Activated T-helper 1 cell treated with anti-CD3 and anti-CD28 coated beads, Interleukin-12 subunit alpha, Interleukin-12 subunit beta, Interleukin-2, Interleukin-4 antibody, amounts not matched to agents 30 ng/mL and 10 ng/mL and 1 ng/mL, durations not matched to agents 14 hours and 24 hours and 36 hours (primary cell): ENCODE measurements around the gene HSPA12B. TPM values are rescaled to one million over a fixed set of nuclear protein-coding genes. Genes with fewer than 3 reads are reported as not detected.

ENCODE experiments used
- DNase-seq: peaks from one replicate; pipeline ENCODE4 v3.0.0; 2021; ENCODE audit warnings: low spot score
- H3K27ac Mint-ChIP-seq: one replicate; pipeline ENCODE4 v1.8.0; 2021; ENCODE audit warnings: mild to moderate bottlenecking, mixed read lengths
- H3K27me3 Mint-ChIP-seq: one replicate; pipeline ENCODE4 v1.8.0; 2022; ENCODE audit warnings: mild to moderate bottlenecking, moderate library complexity, mixed read lengths; ENCODE audit not compliant: insufficient read depth
- H3K36me3 Mint-ChIP-seq: one replicate; pipeline ENCODE4 v1.8.0; 2021; ENCODE audit warnings: low read depth, mixed read lengths
- H3K4me1 Mint-ChIP-seq: one replicate; pipeline ENCODE4 v1.8.0; 2021; ENCODE audit warnings: low read depth, mixed read lengths
- H3K4me3 Mint-ChIP-seq: one replicate; pipeline ENCODE4 v1.8.0; 2021; ENCODE audit warnings: mild to moderate bottlenecking, moderate library complexity, mixed read lengths
- H3K9me3 Mint-ChIP-seq: one replicate; pipeline ENCODE4 v1.8.0; 2021; ENCODE audit warnings: mixed read lengths
- intact Hi-C: fragments of 100-400 bp; cut with micrococcal nuclease; formaldehyde crosslinking; loops from one replicate; pipeline ENCODE4 v1.15.1; 2024
- total RNA-seq: library from RNA; stranded (reverse); gene quantifications from 2 replicates; pipeline ENCODE4 v1.2.3, GENCODE V29; 2022

The HSPA12B gene
- total RNA-seq, 1 donor from 2014 or later = not detected

DNA sequence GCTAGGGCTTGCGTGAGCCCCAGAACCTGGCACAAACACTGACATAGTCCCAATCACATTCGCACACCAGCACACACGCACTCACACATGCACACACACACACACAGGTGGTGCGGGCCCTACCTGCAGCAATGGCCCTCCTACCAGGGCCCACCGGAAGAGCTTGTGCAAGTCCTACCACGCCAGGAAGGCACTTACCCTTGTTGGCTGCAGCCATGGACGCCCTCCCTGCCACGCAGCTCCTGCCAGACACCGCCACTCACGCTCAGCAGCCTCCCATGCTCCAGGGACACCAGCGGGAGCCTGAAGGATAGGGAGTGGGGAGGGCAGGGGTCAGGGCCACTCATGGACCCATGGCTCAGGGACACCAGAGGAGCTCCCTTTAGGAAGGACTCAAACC lies 27.4 kb downstream of the HSPA12B start:
- Mint-ChIP-seq H3K4me3 (no peak overlapping the region), H3K36me3 (peaks cover 6% of the 10 kb centered on the region), H3K9me3 (no peaks in the 10 kb centered on the region), H3K27me3 (no peaks in the 10 kb centered on the region), H3K4me1 (no peaks in the 10 kb centered on the region), H3K27ac (no peak overlapping the region)
- intact Hi-C loops = no loop called here
- DNase-seq = no peak

DNA sequence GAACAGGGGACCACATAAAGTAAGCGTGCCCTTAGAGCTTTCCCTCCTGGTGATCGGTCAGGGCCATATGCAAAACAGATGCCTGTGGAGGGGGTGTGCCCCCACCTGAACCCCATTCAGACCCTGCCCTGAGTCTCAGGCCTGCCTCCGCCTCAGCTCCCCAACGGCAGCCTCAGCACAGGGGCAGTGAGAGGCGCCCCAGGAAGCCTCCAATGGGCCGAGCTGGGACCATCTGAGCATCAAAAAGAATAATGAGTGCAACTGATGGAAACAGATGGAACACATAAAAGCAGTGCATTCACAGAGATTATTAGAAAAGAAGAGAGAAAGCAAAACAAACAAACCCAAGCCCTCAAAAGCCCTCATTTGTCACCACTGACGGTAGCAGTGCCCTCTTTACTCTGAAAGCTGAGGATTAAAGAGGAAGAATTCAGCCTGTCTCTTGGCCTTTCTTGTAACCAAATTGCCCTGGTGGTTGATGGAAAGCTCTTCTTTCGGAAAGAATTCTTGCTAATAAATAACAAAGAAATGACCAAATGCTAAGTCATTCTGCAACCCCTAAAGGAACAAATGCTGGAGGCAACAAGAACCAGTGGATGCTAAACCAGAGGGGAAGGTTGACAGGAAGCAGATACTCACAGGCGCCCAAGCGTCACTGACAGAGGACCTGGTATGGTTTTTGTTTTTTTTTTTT lies 28.3 kb downstream of the HSPA12B start:
- no peaks in the 10 kb centered on the region for H3K27me3 Mint-ChIP-seq
- H3K9me3 Mint-ChIP-seq = no peaks in the 10 kb centered on the region
- no peak overlapping the region for H3K27ac Mint-ChIP-seq
- H3K4me1 Mint-ChIP-seq = no peaks in the 10 kb centered on the region
- peaks cover 6% of the 10 kb centered on the region for H3K36me3 Mint-ChIP-seq
- intact Hi-C loops = no loop called here
- H3K4me3 Mint-ChIP-seq = no peak overlapping the region
- no peak for DNase-seq

DNA sequence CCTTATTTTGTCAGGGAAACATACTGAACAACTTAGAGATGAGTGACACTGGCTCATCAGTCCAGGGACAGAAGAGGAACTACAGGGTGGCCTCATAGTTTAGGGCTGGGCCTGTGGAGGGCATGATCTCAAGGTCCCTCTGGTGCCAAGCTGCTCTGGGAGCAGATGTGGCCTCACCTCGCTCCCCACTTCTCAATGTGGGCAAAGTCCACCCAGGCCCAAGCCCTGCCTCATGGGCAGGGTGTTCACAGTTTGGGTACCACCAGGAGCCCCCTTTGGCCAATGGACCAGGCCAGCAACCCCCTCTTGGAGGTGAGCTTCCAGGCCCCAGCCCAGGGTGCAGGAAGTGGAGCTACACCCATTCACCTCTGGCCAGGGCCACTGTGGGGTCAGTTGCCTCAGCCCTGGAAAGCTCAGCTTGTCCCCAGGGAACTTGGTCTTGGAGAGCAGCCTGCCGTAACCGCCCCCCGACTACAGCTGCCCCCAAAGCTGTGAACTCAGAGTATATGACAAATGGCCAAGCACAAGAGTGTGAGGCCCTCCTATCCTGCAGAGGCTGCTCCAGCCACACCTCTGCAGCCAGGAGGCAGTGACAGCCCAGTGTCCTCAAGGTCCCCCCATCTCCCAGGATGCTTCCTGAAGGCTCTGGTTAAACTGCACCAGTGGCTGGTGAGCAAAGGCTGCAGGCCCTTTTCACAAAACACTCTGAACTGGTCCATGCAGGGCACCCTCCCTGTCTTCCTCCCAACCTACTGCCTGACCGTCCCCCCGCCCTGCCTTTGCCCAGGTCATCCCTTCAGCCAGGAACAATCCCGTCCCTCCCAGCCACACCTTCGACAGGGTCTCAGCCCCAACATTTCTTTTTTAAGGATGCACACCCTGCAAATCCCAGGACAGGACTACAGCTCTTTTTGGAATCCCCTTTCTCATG lies 31.5 kb downstream of the HSPA12B start:
- no peaks in the 10 kb centered on the region for H3K9me3 Mint-ChIP-seq
- H3K36me3 Mint-ChIP-seq = no peaks in the 10 kb centered on the region
- intact Hi-C loops = no loop called here
- H3K4me3 Mint-ChIP-seq = no peak overlapping the region
- peaks cover 2% of the 10 kb centered on the region for H3K27me3 Mint-ChIP-seq
- H3K4me1 Mint-ChIP-seq = peaks cover 17% of the 10 kb centered on the region
- H3K27ac Mint-ChIP-seq = no peak overlapping the region
- DNase-seq = no peak

DNA sequence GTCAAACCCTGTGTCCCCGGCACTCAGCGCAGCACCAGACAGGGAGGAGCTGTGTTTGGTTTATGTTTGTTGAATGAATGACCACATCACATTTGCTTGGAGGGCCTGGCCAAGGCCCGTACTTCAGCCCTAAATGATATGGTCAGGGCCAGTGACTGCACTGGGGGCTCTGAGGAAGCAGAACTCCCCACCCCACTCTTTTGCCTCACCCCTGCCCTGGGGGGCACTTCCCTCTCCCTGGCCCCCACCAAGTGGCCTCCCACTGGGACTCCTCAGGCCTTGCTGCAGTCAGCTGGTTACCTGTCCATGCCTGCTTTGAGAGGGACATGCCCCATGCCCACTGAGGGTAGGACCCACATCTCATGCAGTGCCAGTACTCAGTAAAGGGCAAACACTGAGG lies 32.2 kb downstream of the HSPA12B start:
- Mint-ChIP-seq H3K27ac (no peak overlapping the region), H3K4me1 (peaks cover 20% of the 10 kb centered on the region), H3K4me3 (no peak overlapping the region), H3K9me3 (no peaks in the 10 kb centered on the region), H3K27me3 (peaks cover 2% of the 10 kb centered on the region), H3K36me3 (no peaks in the 10 kb centered on the region)
- DNase-seq = no peak
- intact Hi-C loops = loop anchor here (5.0 kb wide), 1 partner anchor 292 kb away; the partner anchor contains the start of gene ATRN

DNA sequence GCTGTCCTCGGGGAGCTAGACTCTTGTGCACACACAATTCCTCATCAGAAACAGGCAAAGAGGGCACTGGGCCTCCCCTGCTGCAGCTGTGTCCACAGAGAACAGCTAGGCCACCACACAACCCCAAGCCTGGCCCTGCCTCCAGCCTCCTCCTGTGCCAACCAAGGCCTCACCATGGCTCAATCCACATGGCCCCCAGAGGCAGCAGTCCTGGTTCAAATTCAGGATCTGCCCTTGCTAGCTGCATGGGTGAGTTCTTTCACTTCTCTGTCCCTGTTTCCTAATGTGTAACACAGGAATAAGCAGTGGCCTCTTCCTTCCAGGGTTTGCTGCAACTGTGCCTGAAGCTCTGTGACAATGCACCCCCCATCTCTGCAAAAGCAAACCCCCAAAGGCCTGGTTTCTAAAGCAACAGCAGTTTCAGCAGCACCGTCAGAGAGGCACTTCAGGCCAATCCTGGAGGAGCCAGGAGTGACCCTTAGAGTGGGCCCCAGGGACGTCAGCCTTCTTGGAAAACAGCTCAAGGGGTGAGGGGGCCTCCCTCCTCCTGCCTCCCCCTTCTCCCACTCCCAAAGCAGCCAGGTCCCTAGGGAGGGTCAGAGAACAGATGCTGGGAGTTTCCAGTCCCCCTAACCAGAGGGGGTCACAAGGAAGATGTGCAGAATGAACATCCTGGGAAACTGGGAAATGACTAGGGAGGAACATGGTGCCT lies 32.8 kb downstream of the HSPA12B start:
- intact Hi-C loops = loop anchor here (5.0 kb wide), 1 partner anchor 293 kb away; the partner anchor contains the start of gene ATRN
- Mint-ChIP-seq H3K36me3 (no peaks in the 10 kb centered on the region), H3K27me3 (peaks cover 2% of the 10 kb centered on the region), H3K27ac (no peak overlapping the region), H3K4me3 (peak overlapping the region; percentile 5), H3K4me1 (peaks cover 20% of the 10 kb centered on the region), H3K9me3 (no peaks in the 10 kb centered on the region)
- DNase-seq = no peak

DNA sequence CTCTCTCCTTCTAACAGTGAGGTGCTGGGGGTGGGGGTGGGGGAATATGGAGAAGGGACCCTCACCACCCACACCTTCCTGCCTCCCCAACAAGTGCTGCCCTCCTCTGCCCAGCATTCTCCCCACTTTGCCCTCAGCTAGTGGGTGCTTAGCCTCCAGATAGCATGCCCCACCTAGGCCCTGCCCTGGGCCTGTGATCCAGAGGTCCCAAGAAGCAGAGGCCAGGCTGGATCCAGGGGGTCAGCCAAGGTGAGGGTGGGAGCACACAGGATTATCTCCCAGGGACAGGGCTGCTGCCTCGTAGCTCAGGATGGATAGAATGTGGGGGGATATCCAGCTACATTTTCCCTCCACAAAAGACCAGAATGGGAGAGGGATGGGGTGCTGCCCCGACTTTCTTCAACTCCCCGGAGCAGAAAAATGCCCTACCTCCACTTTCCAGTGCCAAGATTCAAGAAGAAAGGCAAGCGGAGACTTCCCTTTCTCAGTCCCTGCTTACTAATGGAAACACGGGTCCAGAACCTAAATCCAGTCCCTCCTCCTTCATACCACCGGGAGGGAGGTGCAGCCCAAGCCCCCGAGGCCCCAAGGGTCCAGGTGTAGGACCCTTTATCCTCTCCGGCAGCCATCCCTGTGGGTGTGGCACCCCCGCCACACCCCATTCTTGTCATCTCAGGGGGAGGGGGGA lies 34.1 kb downstream of the HSPA12B start:
- Mint-ChIP-seq H3K9me3 (no peaks in the 10 kb centered on the region), H3K27ac (no peak overlapping the region), H3K4me3 (peak overlapping the region; percentile 87), H3K4me1 (peaks cover 20% of the 10 kb centered on the region), H3K36me3 (no peaks in the 10 kb centered on the region), H3K27me3 (peaks cover 2% of the 10 kb centered on the region)
- no peak for DNase-seq
- intact Hi-C loops = loop anchor here (1.0 to 5.0 kb wide), 6 partner anchors 21 to 562 kb away; partner anchors contain the start of genes AP5S1, ATRN, CDC25B and DDRGK1

DNA sequence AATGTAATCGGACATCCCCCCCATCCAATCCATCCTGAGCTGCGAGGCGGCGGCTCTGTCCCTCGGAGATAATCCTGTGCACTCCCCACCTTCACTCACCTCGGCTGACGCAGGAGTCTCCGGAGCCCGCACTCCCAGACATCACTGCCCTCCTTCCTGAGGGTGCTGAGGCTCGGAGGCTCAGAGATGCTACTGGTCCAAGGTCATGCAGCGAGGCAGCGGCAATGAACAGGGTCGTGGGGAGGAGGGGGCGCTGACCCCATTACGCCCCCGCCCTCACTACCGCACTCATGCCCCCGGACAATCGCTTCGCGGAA lies 34.6 kb downstream of the HSPA12B start:
- H3K27me3 Mint-ChIP-seq = peaks cover 3% of the 10 kb centered on the region
- H3K4me3 Mint-ChIP-seq = peak overlapping the region; percentile 87
- peaks cover 20% of the 10 kb centered on the region for H3K4me1 Mint-ChIP-seq
- H3K36me3 Mint-ChIP-seq = no peaks in the 10 kb centered on the region
- DNase-seq = no peak
- no peaks in the 10 kb centered on the region for H3K9me3 Mint-ChIP-seq
- intact Hi-C loops = loop anchor here (1.0 to 5.0 kb wide), 6 partner anchors 22 to 563 kb away; partner anchors contain the start of genes AP5S1, ATRN, CDC25B and DDRGK1
- H3K27ac Mint-ChIP-seq = no peak overlapping the region

DNA sequence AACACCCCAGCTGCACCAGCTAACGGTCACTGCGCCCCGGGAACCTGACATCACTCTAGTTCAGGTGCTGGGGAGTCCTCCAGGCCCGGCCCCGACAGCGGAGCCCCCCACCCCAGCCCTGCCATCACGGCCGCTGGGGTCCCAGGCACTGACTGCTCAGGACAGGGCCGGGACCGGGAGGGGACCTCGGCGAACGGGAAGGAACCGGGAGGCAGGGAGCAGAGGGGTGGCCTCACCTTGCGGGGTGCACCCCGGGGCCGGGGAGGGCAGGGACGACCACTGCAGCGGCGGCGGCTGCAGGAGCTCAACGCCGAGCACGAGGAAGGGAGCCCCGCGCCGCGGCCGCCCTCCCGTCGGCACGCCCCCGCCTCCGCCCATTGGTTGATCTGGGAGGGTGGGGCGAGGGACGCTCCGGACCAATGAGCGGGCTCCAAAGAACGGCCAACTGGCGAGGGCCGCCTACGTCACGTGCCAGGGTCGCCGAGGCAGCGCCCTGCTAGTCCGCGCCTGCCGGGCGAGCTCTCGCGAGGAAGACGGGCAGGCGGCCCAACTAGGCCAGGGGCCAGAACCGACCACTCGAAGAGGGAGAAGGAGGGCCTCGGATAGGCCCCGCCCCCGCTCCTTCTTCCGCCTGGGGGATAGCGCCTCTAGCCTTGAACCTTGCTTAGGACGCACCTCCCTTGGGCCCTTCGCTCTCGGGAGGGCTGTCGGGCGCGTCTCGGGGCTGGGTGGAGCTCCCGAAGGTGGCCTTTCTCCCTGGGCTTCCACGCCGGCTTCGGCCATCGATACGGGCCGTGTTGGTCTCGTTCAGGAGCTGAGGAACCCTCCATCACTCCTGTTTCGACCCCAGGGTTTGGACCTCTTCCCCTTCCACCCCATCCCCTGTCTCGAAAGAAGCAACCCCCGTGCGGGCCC lies 35.2 kb downstream of the HSPA12B start, which contains the start of gene ADISSP:
TSS of gene ADISSP (minus strand) at position 327 of the 915 bp plus-strand sequence. CDS start 7,653 bp downstream, outside the sequence.
- no peaks in the 10 kb centered on the region for H3K36me3 Mint-ChIP-seq
- H3K27me3 Mint-ChIP-seq = peaks cover 9% of the 10 kb centered on the region
- no peaks in the 10 kb centered on the region for H3K9me3 Mint-ChIP-seq
- intact Hi-C loops = loop anchor here (1.0 to 5.0 kb wide), 14 partner anchors 10 to 563 kb away; partner anchors contain the start of genes AP5S1, ATRN, CDC25B and CENPB
- H3K27ac Mint-ChIP-seq = peak within 1 kb of the TSS; percentile 92
- H3K4me3 Mint-ChIP-seq = peak within 1 kb of the TSS; percentile 87
- peaks cover 20% of the 10 kb centered on the region for H3K4me1 Mint-ChIP-seq
- peak; percentile 98 for DNase-seq

DNA sequence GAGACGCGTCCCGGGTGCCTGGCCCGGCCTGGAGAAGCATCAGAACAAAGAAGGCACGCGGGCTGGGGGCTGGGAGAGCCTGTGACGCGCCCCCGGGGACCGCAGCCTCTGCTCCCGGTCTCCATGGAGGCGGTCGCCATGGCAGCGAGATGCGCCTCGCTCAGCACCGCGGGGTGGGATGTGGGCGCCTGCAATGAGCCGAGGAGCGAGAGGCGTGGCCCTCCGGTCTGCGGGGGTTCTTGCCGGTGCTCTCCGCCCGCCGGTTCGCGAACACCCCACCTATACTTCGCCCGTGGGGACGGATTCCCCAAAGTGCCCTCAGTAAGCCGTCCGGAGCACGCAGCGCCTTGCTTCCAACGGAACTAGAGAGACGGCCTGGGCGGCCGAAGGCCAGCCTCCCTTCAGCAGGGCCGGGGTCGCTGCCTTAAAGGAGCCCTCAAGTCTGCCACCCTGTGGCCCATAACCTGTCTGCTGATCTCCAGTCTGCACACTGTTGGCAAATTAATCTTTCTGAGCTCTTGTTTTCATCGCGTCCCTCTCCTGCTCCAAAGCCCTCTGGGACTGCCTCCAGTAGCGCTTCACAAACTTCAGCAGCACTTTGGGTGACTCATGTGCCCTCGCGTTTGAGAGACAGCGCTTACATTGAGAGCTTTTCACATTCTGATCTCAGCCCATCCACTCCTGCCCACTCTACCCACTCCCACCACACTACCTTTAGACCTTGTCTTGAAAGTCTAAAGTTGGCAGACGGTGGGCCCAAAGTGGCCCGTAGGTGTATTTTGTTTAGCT lies 36.1 kb downstream of the HSPA12B start:
- Mint-ChIP-seq H3K4me3 (peak overlapping the region; percentile 87), H3K36me3 (no peaks in the 10 kb centered on the region), H3K9me3 (no peaks in the 10 kb centered on the region), H3K27ac (peak overlapping the region; percentile 92), H3K4me1 (peaks cover 20% of the 10 kb centered on the region), H3K27me3 (peaks cover 9% of the 10 kb centered on the region)
- intact Hi-C loops = loop anchor here (1.0 to 5.0 kb wide), 9 partner anchors 9 to 314 kb away; partner anchors contain the start of genes ATRN, CENPB, MAVS and RNF24
- peak; percentile 74 for DNase-seq

DNA sequence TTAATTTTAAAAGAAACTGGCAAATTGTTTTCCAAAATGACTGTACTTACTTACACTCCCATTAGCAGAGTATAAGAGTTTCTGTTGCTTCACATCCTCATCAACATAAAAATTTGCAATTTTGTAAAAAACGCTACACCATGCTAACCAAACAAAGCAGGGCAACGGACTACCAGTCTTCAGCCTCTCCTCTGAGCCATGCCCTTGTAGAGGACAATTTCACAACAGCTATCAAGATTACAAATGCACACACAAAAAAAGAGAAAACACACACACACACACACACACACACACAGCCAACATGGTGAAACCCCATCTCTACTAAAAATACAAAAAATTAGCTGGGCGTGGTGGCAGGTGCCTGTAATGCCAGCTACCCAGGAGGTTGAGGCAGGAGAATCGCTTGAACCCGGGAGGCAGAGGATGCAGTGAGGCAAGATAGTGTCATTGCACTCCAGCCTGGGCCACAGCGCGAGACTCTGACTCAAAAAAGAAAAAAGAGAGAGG lies 39.1 kb downstream of the HSPA12B start:
- intact Hi-C loops = no loop called here
- H3K27ac Mint-ChIP-seq = no peak overlapping the region

More for the DNA sequence above, 39.1 kb downstream of the HSPA12B start:
- peaks cover 8% of the 10 kb centered on the region for H3K9me3 Mint-ChIP-seq
- H3K27me3 Mint-ChIP-seq = peaks cover 13% of the 10 kb centered on the region
- no peak for DNase-seq
- H3K4me1 Mint-ChIP-seq = peaks cover 13% of the 10 kb centered on the region
- no peak overlapping the region for H3K4me3 Mint-ChIP-seq
- H3K36me3 Mint-ChIP-seq = no peaks in the 10 kb centered on the region
